IMR-90 (cell line): ENCODE data around the gene SDC1. TPM values are rescaled to one million over a fixed set of nuclear protein-coding genes. Genes with fewer than 3 reads are reported as not detected.

Experiments used
- ATAC-seq: fragments of 200-7000 bp; cut with Tn5 transposase; 2 replicates; pipeline ENCODE4 v1.9.1; 2020; ENCODE audit warnings: low read depth, mild to moderate bottlenecking, moderate library complexity
- BruUV-seq: library from RNA; stranded (reverse); fragments of 400-500 nt; replicated peaks from 2 replicates; lab custom pipeline; 2021; lab: Mats Ljungman, UMichigan
- CTCF ChIA-PET: fragments of 300-600 bp; formaldehyde crosslinking; extraction: SDS; loops from one replicate; lab custom pipeline; 2021; ENCODE audit warnings: antibody characterized with exemption; lab: Yijun Ruan, JAX
- POLR2A ChIA-PET: fragments of 300-600 bp; sonication (Branson Sonifier 250); formaldehyde crosslinking; loops from one replicate; lab custom pipeline; 2022; ENCODE audit warnings: antibody characterized with exemption; ENCODE audit not compliant: unreplicated experiment; lab: Charles Lee
- DNase-seq: peaks from one replicate; pipeline ENCODE4 v3.0.0; 2013
- H2AFZ ChIP-seq: replicated peaks from 2 replicates; pipeline ENCODE3; 2013; ENCODE audit warnings: low read length, mild to moderate bottlenecking; ENCODE audit not compliant: poor library complexity
- H2AK5ac ChIP-seq: 2 replicates; pipeline ENCODE4 v1.6.1; 2013; ENCODE audit warnings: low read depth, low read length, inconsistent platforms
- H2AK9ac ChIP-seq: replicated peaks from 2 replicates; pipeline ENCODE3; 2013; ENCODE audit warnings: mild to moderate bottlenecking, low read depth, low read length, moderate library complexity; ENCODE audit not compliant: poor library complexity
- H2BK120ac ChIP-seq: 2 replicates; pipeline ENCODE4 v1.6.1; 2013; ENCODE audit warnings: low read depth, low read length, inconsistent platforms
- H2BK15ac ChIP-seq: 3 replicates; pipeline ENCODE4 v1.6.1; 2013; ENCODE audit warnings: low read depth, low read length, inconsistent platforms
- H2BK20ac ChIP-seq: 2 replicates; pipeline ENCODE4 v1.6.1; 2013; ENCODE audit warnings: low read depth, mild to moderate bottlenecking, inconsistent platforms, low read length, moderate library complexity
- H2BK5ac ChIP-seq: 2 replicates; pipeline ENCODE4 v1.6.1; 2013; ENCODE audit warnings: mild to moderate bottlenecking, low read depth, low read length, inconsistent platforms; ENCODE audit not compliant: poor library complexity, severe bottlenecking
- H3K14ac ChIP-seq: replicated peaks from 2 replicates; pipeline ENCODE4 v1.6.1; 2013; ENCODE audit warnings: low read depth, low read length, inconsistent platforms
- H3K18ac ChIP-seq: 2 replicates; pipeline ENCODE4 v1.6.1; 2013; ENCODE audit warnings: low read depth, low read length, control low read depth
- H3K23ac ChIP-seq: 2 replicates; pipeline ENCODE4 v1.6.1; 2013; ENCODE audit warnings: low read depth, low read length, inconsistent platforms
- H3K27ac ChIP-seq: 2 replicates; pipeline ENCODE4 v1.5.1; 2013; ENCODE audit warnings: mild to moderate bottlenecking, control low read depth, low read length; ENCODE audit not compliant: insufficient read depth
- H3K27me3 ChIP-seq: 2 replicates; pipeline ENCODE4 v1.6.1; 2013; ENCODE audit warnings: low read length; ENCODE audit not compliant: control insufficient read depth, insufficient read depth
- H3K36me3 ChIP-seq: 2 replicates; pipeline ENCODE4 v1.6.1; 2013; ENCODE audit warnings: low read length, mixed read lengths; ENCODE audit not compliant: control insufficient read depth, insufficient read depth
- H3K4ac ChIP-seq: 2 replicates; pipeline ENCODE4 v1.6.1; 2013; ENCODE audit warnings: low read depth, low read length, inconsistent platforms
- H3K4me1 ChIP-seq: 2 replicates; pipeline ENCODE4 v1.6.1; 2013; ENCODE audit warnings: low read length, mixed read lengths; ENCODE audit not compliant: control insufficient read depth, insufficient read depth
- H3K4me2 ChIP-seq: 2 replicates; pipeline ENCODE4 v1.6.1; 2013; ENCODE audit warnings: low read depth, mild to moderate bottlenecking, control low read depth, low read length, moderate library complexity
- H3K4me3 ChIP-seq: 2 replicates; pipeline ENCODE4 v1.5.1; 2013; ENCODE audit warnings: low read depth, mild to moderate bottlenecking, control low read depth, low read length, moderate library complexity; ENCODE audit not compliant: insufficient read depth
- H3K56ac ChIP-seq: 2 replicates; pipeline ENCODE4 v1.6.1; 2013; ENCODE audit warnings: low read length, inconsistent platforms; ENCODE audit not compliant: insufficient read depth; ENCODE audit errors: extremely low read depth
- H3K79me1 ChIP-seq, 2 experiments: 2 replicates each; pipeline ENCODE4 v1.6.1; 2013; ENCODE audit warnings: low read length in 2 of 2, inconsistent platforms in 1 of 2, low read depth in 1 of 2
- H3K9ac ChIP-seq: 2 replicates; pipeline ENCODE4 v1.6.1; 2013; ENCODE audit warnings: low read depth, low read length, control low read depth
- H3K9me1 ChIP-seq: 2 replicates; pipeline ENCODE4 v1.6.1; 2013; ENCODE audit warnings: low read length, inconsistent platforms; ENCODE audit not compliant: insufficient read depth
- H3K9me3 ChIP-seq: 2 replicates; pipeline ENCODE4 v1.6.1; 2013; ENCODE audit warnings: low read length; ENCODE audit not compliant: control insufficient read depth, insufficient read depth
- H4K20me1 ChIP-seq: 2 replicates; pipeline ENCODE4 v1.6.1; 2013; ENCODE audit warnings: low read length, inconsistent platforms; ENCODE audit not compliant: insufficient read depth
- H4K5ac ChIP-seq: 2 replicates; pipeline ENCODE4 v1.6.1; 2013; ENCODE audit warnings: mild to moderate bottlenecking, low read depth, low read length, control low read depth
- H4K8ac ChIP-seq, 2 experiments: 2 replicates each; pipeline ENCODE4 v1.6.1; 2013; ENCODE audit warnings: low read depth in 2 of 2, low read length in 2 of 2, control low read depth in 1 of 2, inconsistent platforms in 1 of 2
- H4K91ac ChIP-seq: 2 replicates; pipeline ENCODE4 v1.6.1; 2013; ENCODE audit warnings: low read depth, low read length, inconsistent platforms; ENCODE audit not compliant: insufficient read depth
- BHLHE40 ChIP-seq: fragments of 150-350 bp; IDR thresholded peaks from 2 replicates; pipeline ENCODE4 v1.6.1; 2016; ENCODE audit warnings: mild to moderate bottlenecking, low read depth, low read length
- NFE2L2 ChIP-seq: fragments of 150-350 bp; IDR thresholded peaks from 2 replicates; pipeline ENCODE4 v1.6.1; 2016; ENCODE audit warnings: low read depth, mild to moderate bottlenecking, low read length
- RFX5 ChIP-seq: IDR thresholded peaks from 2 replicates; pipeline ENCODE4 v1.8.0; 2012; ENCODE audit warnings: low read depth, mild to moderate bottlenecking, low read length, moderate library complexity
- SMC3 ChIP-seq: fragments of 150-350 bp; IDR thresholded peaks from 2 replicates; pipeline ENCODE4 v1.6.1; 2016; ENCODE audit warnings: low read depth, mild to moderate bottlenecking, antibody characterized with exemption, low read length, moderate library complexity
- WGBS, 2 experiments: methylation state at CpG; one replicate each; pipeline versions ENCODE4 v1.1.5 to v1.1.7; 2013; ENCODE audit warnings: missing lambda C conversion rate in 2 of 2; ENCODE audit not compliant: insufficient read length in 1 of 2; ENCODE audit errors: extremely low coverage in 2 of 2; 5-methylcytosine and 5-hydroxymethylcytosine counted together
- dilution Hi-C: fragments of 300-500 bp; cut with HindIII; formaldehyde crosslinking; loops from one replicate; pipeline ENCODE4 v1.14.3; 2018; ENCODE audit warnings: low sequenced_read_pairs; ENCODE audit not compliant: unreplicated experiment
- in situ Hi-C: fragments of 300-500 bp; cut with MboI; formaldehyde crosslinking; loops from 3 replicates; pipeline ENCODE4 v1.14.3; 2019; ENCODE audit warnings: low sequenced_read_pairs, inconsistent platforms, mixed read lengths
- intact Hi-C: fragments of 100-400 bp; cut with micrococcal nuclease; formaldehyde crosslinking; loops from 2 replicates; pipeline ENCODE4 v1.10.0; 2022
- polyA plus RNA-seq, 3 experiments: library from polyadenylated mRNA; depleted of rRNA; stranded (reverse); fragments of >200 nt; gene quantifications; 2 replicates each; pipeline ENCODE4 v1.2.3, GENCODE V29; 2012; ENCODE audit warnings: low replicate concordance in 1 of 3
- total RNA-seq: library from RNA; depleted of rRNA; stranded (reverse); fragments of >200 nt; gene quantifications from 2 replicates; pipeline ENCODE4 v1.2.3, GENCODE V29; 2012
- TF ChIP-seq, protein P1 (sequence below): conservative IDR thresholded peaks from 2 replicates; pipeline ENCODE4 v1.5.1; 2012; ENCODE audit warnings: mild to moderate bottlenecking, low read depth, low read length, improper control_type of control experiment

Gene SDC1
- total and polyA plus RNA-seq, 2 of the 4 experiments (the other 2 are of a cell fraction): 22.0 to 28.3 TPM

DNA sequence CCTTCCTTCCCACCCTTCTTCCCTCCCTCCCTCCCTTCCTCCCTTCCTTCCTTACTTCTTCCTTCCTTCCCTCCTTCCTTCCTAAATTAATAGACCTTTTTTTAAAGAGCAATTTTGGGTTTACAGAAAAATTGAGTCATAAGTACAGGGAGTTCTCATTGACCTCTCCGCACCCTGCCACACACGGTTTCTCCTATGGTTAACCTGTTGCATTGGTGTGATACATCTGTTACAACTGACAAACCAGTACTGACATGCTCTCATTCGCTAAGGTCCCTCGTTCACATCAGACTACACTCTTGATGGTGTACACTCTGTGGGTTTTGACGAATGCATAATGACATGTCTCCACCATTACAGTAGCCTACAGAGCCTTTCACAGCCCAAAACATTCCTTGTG is 11.6 kb upstream of the SDC1 start:
- dilution Hi-C loops (no loop called here), in situ Hi-C loops (no loop called here), intact Hi-C loops (no loop called here)
- Histone ChIP-seq H2BK5ac (no peak overlapping the region), H4K20me1 (no peaks in the 10 kb centered on the region), H4K8ac (no peak overlapping the region), H3K27ac (no peak overlapping the region), H4K91ac (no peak overlapping the region), H2BK120ac (no peak overlapping the region), H3K9me1 (peaks cover 2% of the 10 kb centered on the region; the same call in 1 of the 2 replicates), H3K79me1 (no peaks in the 10 kb centered on the region), H3K9ac (no peak overlapping the region), H2BK20ac (no peak overlapping the region), H3K23ac (0 out of 2 replicates have a peak overlapping the region, but pooled peaks have one; percentile 42), H3K4me3 (no peak overlapping the region), H3K56ac (no peak overlapping the region), H3K27me3 (no peaks in the 10 kb centered on the region), H2AK5ac (no peak overlapping the region), H3K4ac (no peak overlapping the region; the same call in 1 of the 2 replicates), H2AFZ (no peak overlapping the region), H2BK15ac (no peak overlapping the region), H3K36me3 (no peaks in the 10 kb centered on the region), H3K4me1 (no peaks in the 10 kb centered on the region), H3K9me3 (peaks cover 2% of the 10 kb centered on the region; the same call in 1 of the 2 replicates), H3K4me2 (no peak overlapping the region), H3K18ac (no peak overlapping the region), H4K5ac (no peak overlapping the region), H2AK9ac (no peak overlapping the region), H3K14ac (no peak overlapping the region)
- TF ChIP-seq SMC3: no peak
- TF ChIP-seq BHLHE40: no peak
- TF ChIP-seq, protein P1, sequence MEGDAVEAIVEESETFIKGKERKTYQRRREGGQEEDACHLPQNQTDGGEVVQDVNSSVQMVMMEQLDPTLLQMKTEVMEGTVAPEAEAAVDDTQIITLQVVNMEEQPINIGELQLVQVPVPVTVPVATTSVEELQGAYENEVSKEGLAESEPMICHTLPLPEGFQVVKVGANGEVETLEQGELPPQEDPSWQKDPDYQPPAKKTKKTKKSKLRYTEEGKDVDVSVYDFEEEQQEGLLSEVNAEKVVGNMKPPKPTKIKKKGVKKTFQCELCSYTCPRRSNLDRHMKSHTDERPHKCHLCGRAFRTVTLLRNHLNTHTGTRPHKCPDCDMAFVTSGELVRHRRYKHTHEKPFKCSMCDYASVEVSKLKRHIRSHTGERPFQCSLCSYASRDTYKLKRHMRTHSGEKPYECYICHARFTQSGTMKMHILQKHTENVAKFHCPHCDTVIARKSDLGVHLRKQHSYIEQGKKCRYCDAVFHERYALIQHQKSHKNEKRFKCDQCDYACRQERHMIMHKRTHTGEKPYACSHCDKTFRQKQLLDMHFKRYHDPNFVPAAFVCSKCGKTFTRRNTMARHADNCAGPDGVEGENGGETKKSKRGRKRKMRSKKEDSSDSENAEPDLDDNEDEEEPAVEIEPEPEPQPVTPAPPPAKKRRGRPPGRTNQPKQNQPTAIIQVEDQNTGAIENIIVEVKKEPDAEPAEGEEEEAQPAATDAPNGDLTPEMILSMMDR: no peak
- TF ChIP-seq NFE2L2: no peak
- no peak for TF ChIP-seq RFX5
- WGBS, 2 experiments: 80% methylated on average over 1 of the region's 5 CpGs; no CpG with 5 or more reads in 1 of the 2 experiments
- no peak for ATAC-seq
- ChIA-PET CTCF (no interaction called here), POLR2A (no interaction called here)
- BruUV-seq: no TSS peak
- no peak for DNase-seq
